Adrenal gland (tissue), 12 donors: Measurements from ENCODE around the gene NME9. TPM values are rescaled to one million over a fixed set of nuclear protein-coding genes. Genes with fewer than 3 reads are reported as not detected.

Experiments used
- DNase-seq, 7 donors: peaks; one replicate each; pipeline ENCODE4 v3.0.0-alpha.2; 2019 to 2020
- H3K27ac ChIP-seq, 5 donors: fragments of 200-600 bp; sonication (generic) in 4 of 5; 1 replicate in 3 of 5; 2 replicates in 2 of 5; pipeline versions ENCODE4 v1.5.1 to v1.8.0; 2016 to 2020; ENCODE audit warnings: mild to moderate bottlenecking in 1 of 5
- H3K27me3 ChIP-seq: fragments of 200-600 bp; 2 replicates; pipeline ENCODE4 v1.8.0; 2021
- H3K36me3 ChIP-seq, 2 donors: fragments of 200-600 bp; replicated peaks in 1 of 2; 1 replicate in 1 of 2; 2 replicates in 1 of 2; pipeline versions ENCODE4 v1.5.1 to v1.8.0; 2018 to 2022
- H3K4me1 ChIP-seq, 2 donors: fragments of 200-600 bp; replicated peaks in 1 of 2; 1 replicate in 1 of 2; 2 replicates in 1 of 2; pipeline versions ENCODE4 v1.5.1 to v1.8.0; 2018 to 2021
- H3K4me3 ChIP-seq, 4 donors: fragments of 200-600 bp; sonication (generic) in 3 of 4; one replicate each; pipeline ENCODE4 v1.5.1; 2016 to 2018
- H3K9me3 ChIP-seq, 3 donors: fragments of 200-600 bp; sonication (generic) in 1 of 3; replicated peaks in 1 of 3; 1 replicate in 2 of 3; 2 replicates in 1 of 3; pipeline versions ENCODE4 v1.5.1 to v1.8.0; 2016 to 2021
- CTCF ChIP-seq, 6 experiments: fragments of 450-650 bp in 4 of 6; fragments of 200-600 bp in 2 of 6; sonication (generic) in 1 of 6; IDR thresholded peaks; 1 replicate in 5 of 6; 2 replicates in 1 of 6; pipeline versions ENCODE4 v1.5.1 to v1.8.0; 2016 to 2021; ENCODE audit warnings: antibody characterized with exemption in 6 of 6, mild to moderate bottlenecking in 2 of 6, moderate library complexity in 1 of 6
- POLR2A ChIP-seq, 2 donors: fragments of 450-650 bp; IDR thresholded peaks; one replicate each; pipeline ENCODE4 v1.6.1; 2017; ENCODE audit warnings: antibody characterized with exemption in 2 of 2, mild to moderate bottlenecking in 2 of 2, moderate library complexity in 1 of 2
- WGBS, 4 donors: extraction: QIAGEN DNeasy Blood & Tissue Kit in 2 of 4; methylation state at CpG; one replicate each; pipeline versions ENCODE4 v1.1.5 to v1.1.7; 2013 to 2017; 5-methylcytosine and 5-hydroxymethylcytosine counted together
- intact Hi-C, 2 donors: fragments of 100-400 bp; cut with DNase I; formaldehyde crosslinking; loops; one replicate each; pipeline versions ENCODE4 v1.14.1 to v1.15.0; 2022 to 2023
- polyA plus RNA-seq, 3 donors: library from polyadenylated mRNA; stranded (reverse); fragments of 200-250 nt in 2 of 3; fragments of 350-450 nt in 1 of 3; fragmentation: Illumina TruSeq in 1 of 3; extraction: RNeasy Lipid Tissue Mini Kit (QIAGEN cat#74804) in 1 of 3; gene quantifications; one replicate each; pipeline ENCODE4 v1.2.3, GENCODE V29; 2013 to 2014
- total RNA-seq, 9 donors: library from RNA; depleted of rRNA in 4 of 9; stranded (reverse); fragments of >200 nt in 4 of 9; fragments of 120-200 nt in 1 of 9; fragmentation: NEBNext Ultra II Directional in 1 of 9; extraction: Animal tissue kit (Norgen Biotek cat#: 25700) in 1 of 9; gene quantifications; one replicate each; pipeline versions ENCODE4 v1.1.0 to v1.2.4, GENCODE V29; 2013 to 2023
- donor health status: healthy with polysubstance abuse.
- donor health status: Bipolar disorder and iron deficiency.
- donor health status: DM: yes; HTN: yes; CAD: no.
- donor health status: DM: no; HTN: no; CAD: no.
- donor health status: DM: no; HTN: no; CAD: no.
- donor health status: DM: yes; HTN: yes; CAD: no.

NME9 gene
- total and polyA plus RNA-seq, 12 donors: 0.46 to 2.6 (median 0.77) TPM; not detected in 5

DNA sequence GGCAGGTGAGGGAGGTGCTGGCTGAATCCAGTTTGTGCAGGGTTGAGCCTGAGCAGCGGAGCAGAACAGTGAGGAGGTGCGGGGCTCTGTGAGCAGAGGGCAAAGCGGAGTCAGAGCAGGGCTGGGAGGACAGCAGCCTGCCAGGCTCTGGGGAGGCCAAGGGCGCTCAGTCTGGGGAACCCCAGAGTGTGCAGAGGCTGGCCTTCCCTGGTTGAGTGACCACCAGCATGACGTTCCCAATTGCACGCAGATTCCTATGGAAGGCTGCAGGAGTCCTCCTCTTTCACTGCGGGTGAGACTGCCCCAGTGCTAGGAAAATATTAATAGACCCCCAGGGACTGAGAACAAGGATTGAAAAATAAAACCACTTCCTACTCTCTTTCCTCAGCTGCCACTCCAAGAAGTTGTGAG is 31.9 kb upstream of the NME9 start:
- DNase-seq: no peak
- H3K9me3 ChIP-seq: no peaks in the 10 kb centered on the region
- H3K4me1 ChIP-seq: peaks cover 29 to 54% of the 10 kb centered on the region in 2 donors
- intact Hi-C loops: loop anchor here in 1 of 2 donors (5.0 kb wide), 1 partner anchor 36 kb away; no protein-coding TSS in a partner anchor
- 77 to 89% (median 83%) methylated on average over 6 to 7 of the region's 7 CpGs for WGBS, 4 donors
- H3K36me3 ChIP-seq: no peaks in the 10 kb centered on the region
- H3K27me3 ChIP-seq: no peaks in the 10 kb centered on the region
- TF ChIP-seq CTCF (IDR thresholded peaks at IDR 0.05) (no peak), POLR2A (IDR thresholded peaks at IDR 0.05) (no peak)
- H3K27ac ChIP-seq: peak overlapping the region in 2 of 5 donors; percentile 38 to 70
- no peak overlapping the region for H3K4me3 ChIP-seq

- no peaks in the 10 kb centered on the region for H3K27me3 ChIP-seq
- no peak for DNase-seq
- H3K4me1 ChIP-seq: peaks cover 27 to 48% of the 10 kb centered on the region in 2 donors
- H3K4me3 ChIP-seq: no peak overlapping the region
- no peak for TF ChIP-seq CTCF (IDR thresholded peaks at IDR 0.05)
- TF ChIP-seq POLR2A (IDR thresholded peaks at IDR 0.05): no peak
- H3K36me3 ChIP-seq: peaks cover 0 to under 1% of the 10 kb centered on the region in 2 donors
- no peaks in the 10 kb centered on the region for H3K9me3 ChIP-seq
- WGBS, 4 donors: 74 to 85% (median 78%) methylated on average over 9 of the region's 9 CpGs
- intact Hi-C loops: loop anchor here in 1 of 2 donors (5.0 kb wide), 1 partner anchor 36 kb away; no protein-coding TSS in a partner anchor
- peak overlapping the region in 3 of 5 donors; percentile 24 to 70 (median 38) for H3K27ac ChIP-seq
Observed at GRCh38 chr3:138360869-138361525, 31.3 kb upstream of the NME9 start.

GRCh38 chr3:138359919-138360868 is 30.5 kb upstream of the NME9 start:
- Histone ChIP-seq H3K27me3 (no peaks in the 10 kb centered on the region), H3K9me3 (no peaks in the 10 kb centered on the region), H3K27ac (peak overlapping the region in 3 of 5 donors; percentile 29 to 70 (median 38)), H3K4me3 (no peak overlapping the region), H3K4me1 (peaks cover 19 to 40% of the 10 kb centered on the region in 2 donors), H3K36me3 (peaks cover 0 to 8% of the 10 kb centered on the region in 2 donors)
- 80 to 86% (median 85%) methylated on average over 13 to 15 of the region's 15 CpGs for WGBS, 4 donors
- intact Hi-C loops: loop anchor here in 1 of 2 donors (5.0 kb wide), 1 partner anchor 37 kb away; no protein-coding TSS in a partner anchor
- no peak for TF ChIP-seq CTCF (IDR thresholded peaks at IDR 0.05)
- TF ChIP-seq POLR2A (IDR thresholded peaks at IDR 0.05): no peak
- peak in 5 of 7 donors; percentile 38 to 70 (median 60) for DNase-seq
